ENCODE data around the gene AGMO. TPM values are rescaled to one million over a fixed set of nuclear protein-coding genes. Genes with fewer than 3 reads are reported as not detected.
A peak's percentile ranks its signal among the peaks of the same experiment; 100 is the strongest.

The AGMO gene
- total and polyA plus RNA-seq, 3 donors from 2014 or later = 13.1 to 52.8 (median 46.6) TPM

- 73 to 77% methylated on average over 3 of the region's 3 CpGs for WGBS, 2 donors
- intact Hi-C loops (cut with DNase I; ENCODE audit: low total_unique reads) = no loop called here
- H3K36me3 ChIP-seq (ENCODE audit: low read depth, missing control alignments) = no peaks in the 10 kb centered on the region
- no peak overlapping the region for H3K27ac ChIP-seq
- no peaks in the 10 kb centered on the region for H3K27me3 ChIP-seq
- H3K4me3 ChIP-seq = no peak overlapping the region
- no peak for TF ChIP-seq POLR2A (IDR thresholded peaks at IDR 0.05)
- TF ChIP-seq, protein P1, sequence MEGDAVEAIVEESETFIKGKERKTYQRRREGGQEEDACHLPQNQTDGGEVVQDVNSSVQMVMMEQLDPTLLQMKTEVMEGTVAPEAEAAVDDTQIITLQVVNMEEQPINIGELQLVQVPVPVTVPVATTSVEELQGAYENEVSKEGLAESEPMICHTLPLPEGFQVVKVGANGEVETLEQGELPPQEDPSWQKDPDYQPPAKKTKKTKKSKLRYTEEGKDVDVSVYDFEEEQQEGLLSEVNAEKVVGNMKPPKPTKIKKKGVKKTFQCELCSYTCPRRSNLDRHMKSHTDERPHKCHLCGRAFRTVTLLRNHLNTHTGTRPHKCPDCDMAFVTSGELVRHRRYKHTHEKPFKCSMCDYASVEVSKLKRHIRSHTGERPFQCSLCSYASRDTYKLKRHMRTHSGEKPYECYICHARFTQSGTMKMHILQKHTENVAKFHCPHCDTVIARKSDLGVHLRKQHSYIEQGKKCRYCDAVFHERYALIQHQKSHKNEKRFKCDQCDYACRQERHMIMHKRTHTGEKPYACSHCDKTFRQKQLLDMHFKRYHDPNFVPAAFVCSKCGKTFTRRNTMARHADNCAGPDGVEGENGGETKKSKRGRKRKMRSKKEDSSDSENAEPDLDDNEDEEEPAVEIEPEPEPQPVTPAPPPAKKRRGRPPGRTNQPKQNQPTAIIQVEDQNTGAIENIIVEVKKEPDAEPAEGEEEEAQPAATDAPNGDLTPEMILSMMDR (IDR thresholded peaks at IDR 0.05) = no peak
- H3K9me3 ChIP-seq = no peaks in the 10 kb centered on the region
- no peak for DNase-seq
- peaks cover 6% of the 10 kb centered on the region for H3K4me1 ChIP-seq
Observed at GRCh38 chr7:15559416-15559928, 2.3 kb downstream of the AGMO start.

- WGBS, 2 donors = 76 to 81% methylated on average over 2 of the region's 2 CpGs
- Histone ChIP-seq H3K9me3 (no peaks in the 10 kb centered on the region), H3K36me3 (ENCODE audit: low read depth, missing control alignments) (no peaks in the 10 kb centered on the region), H3K27me3 (no peaks in the 10 kb centered on the region), H3K4me3 (no peak overlapping the region), H3K27ac (no peak overlapping the region), H3K4me1 (peaks cover 6% of the 10 kb centered on the region)
- no peak for TF ChIP-seq POLR2A (IDR thresholded peaks at IDR 0.05)
- TF ChIP-seq, protein P1 (IDR thresholded peaks at IDR 0.05) = no peak
- DNase-seq = no peak
- intact Hi-C loops (cut with DNase I; ENCODE audit: low total_unique reads) = no loop called here
Observed at GRCh38 chr7:15558756-15559155, 3.1 kb downstream of the AGMO start.

DNA sequence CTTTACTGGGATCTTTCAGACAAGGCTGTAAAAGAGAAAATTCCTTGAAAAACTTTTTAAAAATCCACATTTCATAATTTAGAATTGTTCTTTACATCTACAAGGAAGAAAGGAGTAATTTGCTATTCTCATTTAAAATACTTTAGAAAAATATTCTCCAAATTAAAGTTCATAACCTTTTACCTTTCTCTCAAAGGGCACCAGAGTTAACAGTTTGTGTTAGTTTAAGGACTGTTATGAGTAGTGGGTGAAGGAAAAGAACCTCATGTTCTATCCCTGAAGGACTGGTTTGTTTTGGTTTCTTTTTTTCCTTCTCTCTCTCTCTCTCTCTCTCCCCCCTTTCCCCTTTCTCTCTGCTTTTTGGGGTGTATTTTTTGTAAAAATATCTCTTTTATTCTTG is 4.1 kb downstream of the AGMO start:
- peak overlapping the region in 1 of 2 donors; percentile 4 for H3K27ac ChIP-seq
- H3K27me3 ChIP-seq = no peaks in the 10 kb centered on the region
- no peak for DNase-seq
- TF ChIP-seq, protein P1 (IDR thresholded peaks at IDR 0.05) = no peak
- TF ChIP-seq POLR2A (IDR thresholded peaks at IDR 0.05) = no peak
- H3K9me3 ChIP-seq = no peaks in the 10 kb centered on the region
- intact Hi-C loops (cut with DNase I; ENCODE audit: low total_unique reads) = no loop called here
- H3K4me3 ChIP-seq = no peak overlapping the region
- H3K36me3 ChIP-seq (ENCODE audit: low read depth, missing control alignments) = no peaks in the 10 kb centered on the region
- H3K4me1 ChIP-seq = peaks cover 6% of the 10 kb centered on the region

- Histone ChIP-seq H3K4me3 (no peak overlapping the region), H3K36me3 (ENCODE audit: low read depth, missing control alignments) (no peaks in the 10 kb centered on the region), H3K4me1 (peaks cover 6% of the 10 kb centered on the region), H3K9me3 (no peaks in the 10 kb centered on the region), H3K27me3 (no peaks in the 10 kb centered on the region), H3K27ac (peak overlapping the region in 1 of 2 donors; percentile 4)
- TF ChIP-seq POLR2A (IDR thresholded peaks at IDR 0.05) = no peak
- TF ChIP-seq, protein P1 (IDR thresholded peaks at IDR 0.05) = no peak
- DNase-seq = no peak
- intact Hi-C loops (cut with DNase I; ENCODE audit: low total_unique reads) = no loop called here
- WGBS, 2 donors = 58 to 75% methylated on average over 8 of the region's 8 CpGs
Observed at GRCh38 chr7:15557186-15557585, 4.6 kb downstream of the AGMO start.

GRCh38 chr7:15556339-15557105 is 5.3 kb downstream of the AGMO start:
- TF ChIP-seq, protein P1 (IDR thresholded peaks at IDR 0.05) = no peak
- no peak for TF ChIP-seq POLR2A (IDR thresholded peaks at IDR 0.05)
- 68 to 69% methylated on average over 4 of the region's 4 CpGs for WGBS, 2 donors
- Histone ChIP-seq H3K27ac (no peak overlapping the region), H3K27me3 (no peaks in the 10 kb centered on the region), H3K4me1 (peaks cover 5% of the 10 kb centered on the region), H3K9me3 (no peaks in the 10 kb centered on the region), H3K4me3 (no peak overlapping the region), H3K36me3 (ENCODE audit: low read depth, missing control alignments) (no peaks in the 10 kb centered on the region)
- intact Hi-C loops (cut with DNase I; ENCODE audit: low total_unique reads) = no loop called here
- no peak for DNase-seq

All from testis (tissue), 3 donors.